Neural cell (in vitro differentiated cells): Measurements from ENCODE around the gene SLC41A2. TPM values are rescaled to one million over a fixed set of nuclear protein-coding genes. Genes with fewer than 3 reads are reported as not detected.

Source experiments
- H2AFZ ChIP-seq: fragments of 200-600, 300-800 bp; sonication (generic), shearing (Covaris generic); 2 replicates; pipeline ENCODE4 v1.6.0; 2014; ENCODE audit warnings: low read depth, mild to moderate bottlenecking, antibody characterized with exemption, low read length, moderate library complexity
- H3F3A ChIP-seq: fragments of 200-600 bp; shearing (Covaris generic); 2 replicates; pipeline ENCODE4 v1.6.1; 2016; ENCODE audit warnings: mild to moderate bottlenecking, moderate library complexity, mixed read lengths, antibody characterized with exemption, low read length; ENCODE audit not compliant: insufficient read depth, poor library complexity, severe bottlenecking
- H3K27ac ChIP-seq: fragments of 200-600, 300-800 bp; sonication (generic), shearing (Covaris generic); 2 replicates; pipeline ENCODE4 v1.5.1; 2014; ENCODE audit warnings: mild to moderate bottlenecking, low read length, moderate library complexity
- H3K27me3 ChIP-seq: fragments of 300-800, 200-600 bp; sonication (generic), shearing (Covaris generic); 2 replicates; pipeline ENCODE4 v1.6.0; 2014; ENCODE audit warnings: mild to moderate bottlenecking, low read depth, low read length, moderate library complexity; ENCODE audit not compliant: insufficient read depth
- H3K36me3 ChIP-seq: fragments of 300-800, 200-600 bp; sonication (generic), shearing (Covaris generic); 2 replicates; pipeline ENCODE4 v1.5.1; 2014; ENCODE audit warnings: mild to moderate bottlenecking, antibody characterized with exemption, low read length, moderate library complexity; ENCODE audit not compliant: insufficient read depth
- H3K4me2 ChIP-seq: fragments of 300-800, 200-600 bp; sonication (generic), shearing (Covaris generic); 2 replicates; pipeline ENCODE4 v1.6.0; 2014; ENCODE audit warnings: mild to moderate bottlenecking, low read length
- H3K4me3 ChIP-seq: fragments of 300-800, 200-600 bp; sonication (generic), shearing (Covaris generic); 2 replicates; pipeline ENCODE4 v1.5.1; 2014; ENCODE audit warnings: mild to moderate bottlenecking, low read length, moderate library complexity
- H3K79me2 ChIP-seq: fragments of 200-600 bp; shearing (Covaris generic); replicated peaks from 2 replicates; pipeline ENCODE4 v1.6.0; 2014; ENCODE audit warnings: mild to moderate bottlenecking, low read length, moderate library complexity; ENCODE audit not compliant: insufficient read depth
- H3K9ac ChIP-seq: fragments of 300-800, 200-600 bp; sonication (generic), shearing (Covaris generic); 2 replicates; pipeline ENCODE4 v1.6.1; 2016; ENCODE audit warnings: mild to moderate bottlenecking, low read length, mixed read lengths
- H3K9me2 ChIP-seq: fragments of 200-600 bp; shearing (Covaris generic); 2 replicates; pipeline ENCODE4 v1.6.1; 2016; ENCODE audit warnings: mild to moderate bottlenecking, low read length, mixed read lengths; ENCODE audit not compliant: insufficient read depth
- H3K9me3 ChIP-seq: fragments of 200-600, 300-800 bp; sonication (generic), shearing (Covaris generic); 2 replicates; pipeline ENCODE4 v1.6.1; 2016; ENCODE audit warnings: mild to moderate bottlenecking, mixed run types, low read length, moderate library complexity, mixed read lengths
- H4K20me1 ChIP-seq: fragments of 200-600 bp; shearing (Covaris generic); 2 replicates; pipeline ENCODE4 v1.6.1; 2016; ENCODE audit warnings: mild to moderate bottlenecking, mixed run types; ENCODE audit not compliant: insufficient read depth
- CTCF ChIP-seq: fragments of 450-650 bp; IDR thresholded peaks from 2 replicates; pipeline ENCODE4 v1.5.1; 2014; ENCODE audit warnings: antibody characterized with exemption, mild to moderate bottlenecking, moderate library complexity; ENCODE audit not compliant: poor library complexity, severe bottlenecking
- EP300 ChIP-seq: fragments of 450-650 bp; conservative IDR thresholded peaks from 2 replicates; pipeline ENCODE4 v1.6.1; 2014; ENCODE audit warnings: antibody characterized with exemption, mild to moderate bottlenecking, moderate library complexity; ENCODE audit not compliant: poor library complexity, severe bottlenecking
- EZH2 ChIP-seq: fragments of 200-600, 300-800 bp; shearing (Covaris generic), sonication (generic); IDR thresholded peaks from 2 replicates; pipeline ENCODE4 v1.6.1; 2014; ENCODE audit warnings: antibody characterized with exemption, low read length, borderline replicate concordance, mild to moderate bottlenecking; ENCODE audit not compliant: insufficient read depth, poor library complexity, severe bottlenecking
- MXI1 ChIP-seq: fragments of 450-650 bp; conservative IDR thresholded peaks from 2 replicates; pipeline ENCODE4 v1.6.1; 2014; ENCODE audit warnings: antibody characterized with exemption, mild to moderate bottlenecking; ENCODE audit not compliant: poor library complexity, severe bottlenecking
- POLR2AphosphoS5 ChIP-seq: IDR thresholded peaks from 2 replicates; pipeline ENCODE4 v1.6.1; 2012
- RAD21 ChIP-seq: fragments of 450-650 bp; conservative IDR thresholded peaks from 2 replicates; pipeline ENCODE4 v1.6.1; 2014; ENCODE audit warnings: antibody characterized with exemption, mild to moderate bottlenecking, moderate library complexity
- SMC3 ChIP-seq: fragments of 450-650 bp; conservative IDR thresholded peaks from 2 replicates; pipeline ENCODE4 v1.6.1; 2014; ENCODE audit warnings: antibody characterized with exemption, mild to moderate bottlenecking, moderate library complexity; ENCODE audit not compliant: poor library complexity
- TAF1 ChIP-seq: IDR thresholded peaks from 2 replicates; pipeline ENCODE4 v1.6.1; 2012; ENCODE audit warnings: low read depth
- polyA plus RNA-seq: library from polyadenylated mRNA; depleted of rRNA; stranded (reverse); fragments of >200 nt; gene quantifications from 2 replicates; pipeline ENCODE4 v1.2.3, GENCODE V29; 2014
- TF ChIP-seq, protein P1 (sequence below): IDR thresholded peaks from 2 replicates; pipeline ENCODE4 v1.6.1; 2012; ENCODE audit warnings: borderline replicate concordance

SLC41A2 gene
- polyA plus RNA-seq, 1 donor from 2014 or later: 26.1 TPM

DNA sequence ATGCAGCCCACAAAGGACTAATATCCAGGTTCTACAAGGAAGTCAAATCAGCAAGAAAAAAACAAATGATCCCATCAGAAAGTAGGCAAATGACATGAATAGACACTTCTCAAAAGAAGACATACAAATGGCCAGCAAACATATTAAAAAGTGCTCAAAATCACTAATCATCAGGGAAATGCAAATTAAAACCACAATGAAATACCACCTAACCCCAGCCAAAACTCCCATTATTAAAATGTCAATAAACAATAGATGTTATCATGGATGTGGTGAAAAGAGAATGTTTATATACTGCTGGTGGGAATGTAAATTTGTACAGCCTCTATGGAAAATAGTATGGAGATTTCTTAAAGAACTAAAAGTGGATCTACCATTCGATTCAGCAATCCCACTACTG lies 25.0 kb downstream of the SLC41A2 start:
- no peaks in the 10 kb centered on the region for H3K27me3 ChIP-seq
- H3K9me3 ChIP-seq: no peaks in the 10 kb centered on the region
- no peak overlapping the region for H3K4me3 ChIP-seq
- H3K27ac ChIP-seq: no peak overlapping the region
- H3F3A ChIP-seq: no peaks in the 10 kb centered on the region
- TF ChIP-seq EZH2 (no peak), RAD21 (no peak), MXI1 (no peak), SMC3 (no peak), TAF1 (no peak), EP300 (no peak), CTCF (no peak), POLR2AphosphoS5 (no peak)
- TF ChIP-seq, protein P1, sequence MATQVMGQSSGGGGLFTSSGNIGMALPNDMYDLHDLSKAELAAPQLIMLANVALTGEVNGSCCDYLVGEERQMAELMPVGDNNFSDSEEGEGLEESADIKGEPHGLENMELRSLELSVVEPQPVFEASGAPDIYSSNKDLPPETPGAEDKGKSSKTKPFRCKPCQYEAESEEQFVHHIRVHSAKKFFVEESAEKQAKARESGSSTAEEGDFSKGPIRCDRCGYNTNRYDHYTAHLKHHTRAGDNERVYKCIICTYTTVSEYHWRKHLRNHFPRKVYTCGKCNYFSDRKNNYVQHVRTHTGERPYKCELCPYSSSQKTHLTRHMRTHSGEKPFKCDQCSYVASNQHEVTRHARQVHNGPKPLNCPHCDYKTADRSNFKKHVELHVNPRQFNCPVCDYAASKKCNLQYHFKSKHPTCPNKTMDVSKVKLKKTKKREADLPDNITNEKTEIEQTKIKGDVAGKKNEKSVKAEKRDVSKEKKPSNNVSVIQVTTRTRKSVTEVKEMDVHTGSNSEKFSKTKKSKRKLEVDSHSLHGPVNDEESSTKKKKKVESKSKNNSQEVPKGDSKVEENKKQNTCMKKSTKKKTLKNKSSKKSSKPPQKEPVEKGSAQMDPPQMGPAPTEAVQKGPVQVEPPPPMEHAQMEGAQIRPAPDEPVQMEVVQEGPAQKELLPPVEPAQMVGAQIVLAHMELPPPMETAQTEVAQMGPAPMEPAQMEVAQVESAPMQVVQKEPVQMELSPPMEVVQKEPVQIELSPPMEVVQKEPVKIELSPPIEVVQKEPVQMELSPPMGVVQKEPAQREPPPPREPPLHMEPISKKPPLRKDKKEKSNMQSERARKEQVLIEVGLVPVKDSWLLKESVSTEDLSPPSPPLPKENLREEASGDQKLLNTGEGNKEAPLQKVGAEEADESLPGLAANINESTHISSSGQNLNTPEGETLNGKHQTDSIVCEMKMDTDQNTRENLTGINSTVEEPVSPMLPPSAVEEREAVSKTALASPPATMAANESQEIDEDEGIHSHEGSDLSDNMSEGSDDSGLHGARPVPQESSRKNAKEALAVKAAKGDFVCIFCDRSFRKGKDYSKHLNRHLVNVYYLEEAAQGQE: no peak
- no peak overlapping the region for H3K4me2 ChIP-seq
- H3K9me2 ChIP-seq: no peaks in the 10 kb centered on the region
- H3K36me3 ChIP-seq: no peaks in the 10 kb centered on the region
- no peaks in the 10 kb centered on the region for H4K20me1 ChIP-seq
- H3K9ac ChIP-seq: no peak overlapping the region
- H2AFZ ChIP-seq: no peak overlapping the region
- no peaks in the 10 kb centered on the region for H3K79me2 ChIP-seq

- Histone ChIP-seq H2AFZ (no peak overlapping the region), H4K20me1 (no peaks in the 10 kb centered on the region), H3K27ac (no peak overlapping the region), H3K9me2 (no peaks in the 10 kb centered on the region), H3K27me3 (no peaks in the 10 kb centered on the region), H3K4me3 (no peak overlapping the region), H3K36me3 (no peaks in the 10 kb centered on the region), H3F3A (no peaks in the 10 kb centered on the region), H3K9ac (no peak overlapping the region), H3K79me2 (no peaks in the 10 kb centered on the region), H3K9me3 (no peaks in the 10 kb centered on the region), H3K4me2 (no peak overlapping the region)
- TF ChIP-seq POLR2AphosphoS5: no peak
- no peak for TF ChIP-seq TAF1
- TF ChIP-seq EZH2: no peak
- TF ChIP-seq MXI1: no peak
- no peak for TF ChIP-seq SMC3
- TF ChIP-seq, protein P1: no peak
- no peak for TF ChIP-seq RAD21
- no peak for TF ChIP-seq CTCF
Observed at GRCh38 chr12:104930388-104931326, 27.4 kb downstream of the SLC41A2 start.
